Activated T-cell treated with anti-CD3 and anti-CD28 coated beads for 24 hours (primary cell): ENCODE data around the gene RAD51B.
"Not testable (repeated sequence)": the region's sequence is repeated elsewhere in the genome, so short reads cannot be mapped to it uniquely, and the experiment has no call there.

Experiments used
- DNase-seq: peaks from one replicate; pipeline ENCODE4 v3.0.0-alpha.2; 2020; ENCODE audit warnings: low read depth

The RAD51B gene

DNA sequence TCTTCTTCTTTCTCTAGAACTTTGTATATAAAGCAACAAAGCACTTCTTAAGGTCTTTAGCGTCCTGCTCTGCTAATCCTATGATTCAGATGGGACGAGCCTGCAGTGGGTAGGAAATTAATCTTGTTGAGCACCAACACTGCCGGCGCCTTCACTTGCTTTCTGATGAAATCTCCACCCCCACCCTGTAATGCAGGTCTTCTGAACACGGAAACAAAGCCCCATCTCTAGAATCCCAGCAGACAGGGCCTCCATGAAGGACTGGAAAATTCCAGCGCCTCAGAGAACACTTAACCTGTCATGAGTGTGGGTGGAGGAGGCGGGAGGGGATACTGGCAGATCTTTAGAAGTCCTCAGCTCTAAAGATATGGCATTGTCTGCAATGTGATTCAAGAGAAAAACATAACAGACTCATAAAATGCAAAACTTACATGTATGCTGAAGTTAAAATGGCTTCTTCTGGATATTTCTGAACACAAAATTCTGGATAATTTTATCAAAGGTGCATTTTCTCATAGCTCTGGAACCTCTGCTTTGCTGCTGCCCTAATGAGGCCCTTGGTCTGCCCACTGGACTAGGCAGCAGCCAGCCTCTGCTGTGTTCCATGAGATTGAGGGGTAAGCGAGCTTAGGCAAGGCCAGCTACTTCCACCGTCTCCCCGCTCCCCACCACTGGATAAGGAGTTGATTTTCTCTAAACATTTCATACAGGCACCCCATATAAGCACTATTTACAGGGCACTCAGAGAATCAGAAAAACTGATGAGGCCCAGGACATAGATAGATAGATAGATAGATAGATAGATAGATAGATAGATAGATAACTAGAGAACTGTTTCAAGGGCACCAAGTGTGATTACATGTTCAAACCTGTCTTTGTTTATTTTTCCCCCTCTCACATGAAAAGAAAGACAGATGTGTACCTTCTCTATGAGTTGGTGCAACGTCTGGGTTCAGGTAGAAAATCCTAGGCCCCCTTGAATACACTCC, 930.2 kb downstream of the RAD51B start:
- no peak for DNase-seq

DNA sequence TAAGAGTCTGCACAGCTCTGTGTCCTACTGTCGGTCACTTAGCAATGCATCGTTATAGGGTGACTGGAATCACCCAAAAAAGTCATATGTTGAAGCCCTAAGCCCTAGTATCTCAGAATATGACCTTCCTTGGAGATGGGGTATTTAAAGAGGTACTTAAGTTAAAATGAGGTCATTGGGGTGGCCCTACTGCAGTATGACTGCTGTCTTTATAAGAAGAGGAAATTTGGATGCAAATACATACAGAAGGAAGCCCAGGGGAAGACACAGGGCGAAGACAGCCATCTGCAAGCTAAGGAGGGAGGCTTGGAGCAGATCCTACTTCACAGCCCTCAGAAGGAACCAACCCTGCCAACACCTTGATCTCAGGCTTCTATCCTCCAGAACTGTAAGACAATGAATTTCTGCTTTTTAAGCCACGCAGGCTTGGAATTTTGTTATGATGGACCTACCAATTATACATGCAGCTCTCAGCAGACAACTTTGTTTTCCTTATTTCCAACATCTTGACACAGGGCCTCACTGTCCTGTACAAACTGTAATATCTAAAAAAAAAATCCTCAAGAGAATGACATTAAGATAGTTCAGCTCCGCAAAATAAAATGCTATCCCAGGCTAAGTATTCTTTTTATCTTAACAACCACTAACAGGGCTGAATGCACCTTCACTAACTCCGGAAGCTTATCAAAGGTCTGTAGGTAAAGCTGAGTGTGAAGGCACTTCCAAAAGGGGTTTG, 932.9 kb downstream of the RAD51B start:
- no peak for DNase-seq

DNA sequence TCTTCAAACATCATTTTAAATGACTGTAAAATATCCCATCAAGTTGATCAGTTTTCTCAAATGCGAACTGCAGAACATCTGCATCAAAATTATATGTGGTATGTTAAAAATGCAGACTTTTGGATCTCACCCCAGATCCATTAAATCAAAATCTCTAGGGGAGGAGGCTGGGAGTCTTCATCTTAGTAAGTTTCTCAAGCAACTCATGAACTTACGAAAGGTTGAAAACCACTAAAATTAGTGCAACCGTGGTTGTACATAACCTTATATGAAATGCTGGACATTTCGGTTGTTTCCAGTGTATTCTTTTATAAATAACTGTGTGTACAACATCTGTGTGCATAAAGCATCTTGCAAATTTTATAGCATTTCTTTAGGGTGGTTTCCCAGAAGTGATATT, 934.1 kb downstream of the RAD51B start:
- DNase-seq = no peak

DNA sequence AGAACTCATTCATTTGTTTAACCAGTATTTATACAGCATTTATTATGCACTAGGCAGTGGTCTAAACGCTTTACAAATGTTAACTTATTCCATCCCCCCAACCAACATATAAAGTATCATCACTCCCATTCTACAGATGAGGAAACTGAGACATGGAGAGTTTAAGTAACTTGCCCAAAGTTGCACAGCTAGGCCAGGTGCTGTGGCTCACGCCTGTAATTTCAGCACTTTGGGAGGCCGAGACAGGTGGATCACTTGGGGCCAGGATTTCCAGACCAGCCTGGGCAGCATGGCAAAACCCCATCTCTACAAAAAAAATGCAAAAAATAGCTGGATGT, 935.4 kb downstream of the RAD51B start:
- no peak for DNase-seq

DNA sequence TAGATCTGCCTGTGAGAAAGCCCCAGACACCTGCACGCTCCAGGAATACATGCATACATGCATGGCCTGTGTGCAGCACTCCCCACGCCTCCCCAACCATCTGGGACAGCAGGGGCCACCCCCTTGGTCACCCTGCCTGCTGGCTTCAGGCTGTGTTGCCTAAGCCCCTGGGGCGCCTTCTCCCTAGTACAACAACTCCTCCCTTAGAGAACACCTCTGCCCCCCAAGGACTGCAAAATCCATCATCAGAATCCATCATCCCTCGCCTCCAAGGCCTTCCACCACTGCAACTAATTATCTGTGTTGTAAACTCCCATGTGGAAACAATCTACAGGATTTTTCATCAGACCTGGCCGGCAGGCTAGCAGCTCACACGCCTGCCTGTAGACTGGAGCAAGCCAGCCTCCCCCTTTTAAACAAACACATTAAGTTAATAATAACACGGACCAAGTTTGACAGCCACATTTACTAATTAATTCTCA, 936.5 kb downstream of the RAD51B start:
- no peak for DNase-seq

DNA sequence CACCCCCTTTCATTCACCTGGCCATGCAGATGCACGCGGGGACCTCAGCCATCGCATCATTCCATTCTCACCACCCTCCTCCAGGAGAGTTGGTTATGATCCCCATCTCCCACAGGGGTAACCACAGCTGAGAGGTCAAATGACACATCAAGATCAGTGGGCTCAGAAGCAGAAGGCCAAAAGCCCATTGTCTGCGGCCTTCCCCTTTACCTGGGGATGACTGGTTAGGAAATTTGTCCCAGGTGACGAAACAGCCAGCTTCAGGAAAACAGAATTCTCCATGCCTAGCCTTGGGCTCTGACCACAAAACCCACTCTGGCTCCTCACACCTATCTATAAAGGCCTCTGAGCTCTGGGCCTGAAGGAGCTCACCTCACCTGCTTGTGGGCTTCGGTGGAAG, 937.2 kb downstream of the RAD51B start:
- no peak for DNase-seq

DNA sequence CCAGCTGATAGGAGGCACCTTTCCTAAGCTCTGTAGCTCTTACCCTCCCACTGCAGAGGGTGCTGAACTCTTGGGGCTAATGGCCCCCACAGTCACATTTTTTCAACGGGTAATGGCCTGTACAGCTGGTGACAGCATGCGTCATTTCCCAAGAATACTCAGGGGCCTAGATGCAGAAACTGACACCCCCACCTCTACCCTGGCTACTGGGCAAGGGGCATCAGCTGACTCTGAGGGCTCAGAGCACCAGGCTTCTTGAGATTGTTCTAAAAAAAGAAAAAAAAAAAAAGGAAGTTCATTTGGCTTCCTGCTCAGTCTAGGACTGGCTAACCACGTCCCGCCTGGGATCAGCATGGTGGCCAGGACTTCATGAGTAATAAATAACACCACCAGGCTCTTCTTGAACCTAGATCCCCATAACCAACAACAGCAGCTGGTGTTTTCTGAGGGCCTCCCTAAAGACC, 938.1 kb downstream of the RAD51B start:
- no peak for DNase-seq

DNA sequence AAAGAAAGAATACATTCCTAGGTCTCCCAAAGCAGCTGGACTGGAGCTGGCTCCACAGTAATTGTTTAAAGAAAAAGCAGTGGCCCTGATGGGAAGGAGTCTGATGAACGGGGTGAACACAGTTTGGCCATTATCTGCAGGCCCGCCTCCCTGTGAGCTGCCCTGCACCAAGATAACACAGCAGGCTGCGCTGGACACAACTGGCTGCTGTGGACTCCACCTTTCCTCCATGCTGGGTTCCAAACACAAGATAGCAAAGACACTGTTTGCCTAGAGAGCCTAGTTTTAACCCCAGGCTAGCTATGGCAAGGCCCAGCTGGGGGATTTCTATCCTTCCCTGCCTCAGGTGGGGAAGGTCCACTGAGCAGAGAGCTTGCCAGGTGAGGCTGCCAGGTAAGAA, 938.7 kb downstream of the RAD51B start:
- no peak for DNase-seq

DNA sequence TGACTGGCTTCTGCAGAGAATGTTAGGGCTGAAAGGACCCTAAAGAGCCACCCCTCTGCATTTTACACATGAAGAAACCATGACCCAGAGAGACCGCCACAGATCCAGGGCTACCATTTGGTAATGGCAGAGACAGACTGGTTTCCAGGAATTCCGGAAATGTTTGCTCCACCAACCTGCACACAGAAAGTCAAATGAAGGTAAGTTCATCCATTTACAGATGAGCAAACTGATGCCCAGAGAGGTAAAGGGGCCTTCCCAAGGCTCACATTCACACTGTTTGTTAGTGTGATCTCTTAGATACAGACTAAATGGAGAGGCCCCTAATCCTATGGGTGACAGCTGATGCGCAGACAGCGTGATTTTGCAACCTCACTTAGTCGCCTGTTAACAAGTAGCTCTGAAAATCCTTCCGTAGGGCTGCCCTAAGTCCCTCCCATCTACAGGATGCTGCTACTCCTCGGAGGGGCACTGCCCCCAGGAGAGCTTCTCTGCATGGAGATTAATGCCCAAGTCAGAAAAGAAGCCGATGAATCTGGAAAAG, 939.5 kb downstream of the RAD51B start:
- DNase-seq = no peak

DNA sequence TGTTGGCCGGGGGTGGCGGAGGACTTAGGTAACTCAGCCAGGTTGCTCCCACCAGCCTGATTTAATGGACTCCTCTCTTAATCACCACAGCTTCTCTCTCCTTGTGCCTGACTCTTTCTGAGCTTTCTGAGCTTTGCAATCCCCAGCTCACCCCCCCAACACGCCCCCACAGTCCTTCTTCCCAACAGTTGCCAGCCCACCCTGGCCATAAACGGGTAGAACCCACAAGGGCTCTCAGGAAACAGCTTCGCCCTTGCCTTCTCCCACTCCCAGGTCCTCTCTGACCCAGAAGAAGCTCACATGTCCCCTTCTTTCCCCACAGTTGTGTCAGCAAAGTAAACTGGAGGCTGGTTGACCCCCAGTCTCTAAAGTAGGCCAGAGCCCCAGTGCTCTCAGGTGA, 940.4 kb downstream of the RAD51B start:
- DNase-seq = no peak

DNA sequence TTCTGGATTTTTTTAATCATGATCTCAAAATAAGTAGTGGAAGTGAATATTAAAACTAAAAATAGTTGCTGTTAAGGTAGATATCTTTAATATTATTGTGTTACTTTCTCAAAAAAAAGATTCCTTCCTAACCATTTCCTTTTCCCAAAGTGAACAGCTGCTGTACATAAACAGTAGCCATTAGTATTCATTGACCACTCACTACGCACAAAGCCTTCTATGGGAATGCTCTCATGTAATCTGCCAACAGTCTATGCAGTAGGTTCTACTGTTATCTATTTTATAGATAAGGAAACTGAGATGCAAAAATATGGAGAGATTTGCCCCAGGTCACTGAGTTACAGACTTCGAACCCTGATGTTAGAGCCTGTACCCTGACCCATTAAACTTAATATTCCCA, 941.2 kb downstream of the RAD51B start:
- DNase-seq = no peak

DNA sequence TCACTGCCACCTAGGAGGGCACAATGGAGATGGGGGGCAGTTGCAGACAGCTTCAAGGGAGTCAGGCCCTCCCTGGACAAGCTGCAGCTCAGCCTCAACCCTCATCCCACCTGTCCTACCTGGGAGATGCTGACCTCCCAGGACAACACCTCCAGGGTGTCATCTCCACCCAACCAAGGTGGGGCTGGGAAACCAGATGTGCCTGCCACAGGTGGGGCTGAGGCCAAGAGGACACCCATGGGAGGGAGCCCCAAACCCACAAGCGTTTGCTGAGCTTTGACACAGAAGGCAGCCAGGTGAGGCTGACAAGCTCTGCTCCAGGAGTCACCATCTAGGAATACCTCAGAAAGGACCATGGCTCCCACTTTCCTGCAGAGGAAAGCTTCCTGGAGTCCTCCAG, 941.8 kb downstream of the RAD51B start:
- DNase-seq = no peak

DNA sequence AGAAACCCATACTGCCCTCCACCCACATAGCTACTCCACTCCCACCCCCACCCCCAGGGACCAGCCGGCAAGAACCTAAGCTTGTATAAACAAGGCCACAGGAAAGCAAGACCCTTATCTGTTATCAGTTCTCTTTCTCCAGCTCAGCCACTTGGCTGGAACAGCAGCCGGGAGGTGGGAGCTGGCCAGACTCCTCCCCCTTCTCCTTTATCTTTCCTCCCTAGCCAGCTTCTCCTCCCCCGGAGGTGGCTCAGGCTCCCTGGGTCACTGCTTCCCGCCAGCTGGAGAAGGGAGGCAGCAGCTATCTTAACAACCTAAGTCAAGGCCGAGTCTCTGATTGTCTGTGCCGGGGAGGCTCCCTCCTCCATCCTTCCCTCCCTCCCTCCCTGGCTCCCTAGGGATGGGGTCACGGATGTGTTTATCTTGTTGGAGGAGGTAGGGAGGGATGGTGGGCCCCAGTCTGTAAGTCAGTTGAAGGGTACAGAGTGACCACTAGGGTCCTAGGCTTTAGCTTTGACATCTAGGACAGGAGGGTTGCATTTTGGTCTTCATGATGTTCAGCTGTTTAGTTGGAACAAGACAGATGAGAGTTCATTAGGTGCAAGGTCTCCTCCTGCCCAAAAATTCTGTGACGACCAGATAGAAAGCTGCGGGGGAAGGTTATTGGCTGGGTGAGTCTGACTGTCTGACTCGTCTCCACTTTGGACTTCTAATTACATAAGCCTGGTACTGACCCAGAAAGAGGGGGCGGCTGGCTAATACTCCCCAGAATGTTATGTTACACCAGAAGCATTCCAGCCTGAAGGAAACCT, 943.6 kb downstream of the RAD51B start:
- no peak for DNase-seq

DNA sequence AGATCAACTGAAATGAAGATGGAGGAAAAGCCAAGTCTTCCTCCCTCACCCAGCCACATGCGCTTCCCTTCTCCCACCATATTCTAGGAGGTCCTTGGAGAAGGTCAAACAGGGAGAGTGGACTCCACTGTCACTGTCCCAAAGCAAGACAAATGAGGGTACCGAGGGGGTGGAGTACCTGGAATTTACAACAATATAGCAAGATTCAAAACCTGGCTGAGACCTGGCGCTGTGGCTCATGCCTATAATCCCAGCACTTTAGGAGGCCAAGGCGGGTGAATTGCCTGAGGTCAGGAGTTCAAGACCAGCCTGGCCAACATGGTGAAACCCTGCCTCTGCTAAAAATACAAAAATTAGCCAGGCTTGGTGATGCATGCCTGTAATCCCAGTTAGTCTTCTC, 944.3 kb downstream of the RAD51B start:
- DNase-seq = not testable (repeated sequence)

DNA sequence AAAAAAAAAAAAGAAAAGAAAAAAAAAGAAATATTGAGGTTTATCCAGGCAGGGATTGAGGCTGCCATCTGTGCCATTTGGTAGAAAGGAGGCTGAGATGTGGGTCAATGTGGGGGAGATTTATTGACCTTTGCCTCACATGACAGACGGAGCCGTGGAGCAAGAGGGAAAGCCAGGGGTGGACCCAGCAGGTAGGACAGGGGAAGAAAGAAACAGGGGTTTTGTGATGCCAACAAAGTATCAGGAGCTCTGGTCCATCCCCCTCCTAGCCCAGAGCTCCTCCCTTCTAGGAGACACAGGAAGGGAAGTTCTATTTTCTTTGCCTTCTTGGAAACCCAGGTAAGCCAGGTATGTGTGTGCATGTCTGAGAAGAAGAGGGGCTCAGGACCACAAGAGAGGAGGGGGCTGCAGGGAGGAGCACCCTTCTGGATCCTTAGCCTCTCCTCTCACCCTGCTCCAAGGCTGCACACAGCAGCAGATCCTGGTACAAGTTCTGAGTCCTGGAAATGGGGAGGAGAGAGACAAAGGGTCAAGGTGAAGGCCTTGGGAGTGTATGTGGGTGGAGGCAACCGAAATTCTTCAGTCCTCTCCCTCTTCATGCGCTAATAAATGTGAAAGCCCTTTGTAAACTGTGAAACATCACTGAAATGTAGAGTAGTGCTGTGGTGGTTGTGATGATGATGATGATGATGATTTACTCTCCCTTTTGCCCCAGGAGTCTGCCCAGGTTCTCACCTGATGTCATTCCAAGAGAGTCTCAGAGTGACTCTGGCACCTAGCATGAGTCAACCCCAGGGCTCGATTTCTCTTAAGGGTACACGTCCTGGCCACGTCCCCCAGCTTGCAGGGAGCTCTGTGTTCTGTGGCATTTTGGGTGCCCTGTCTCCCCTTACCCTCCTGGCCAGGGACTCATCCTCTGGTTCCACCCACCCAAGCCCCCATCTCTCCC, 947.0 kb downstream of the RAD51B start:
- no peak for DNase-seq

DNA sequence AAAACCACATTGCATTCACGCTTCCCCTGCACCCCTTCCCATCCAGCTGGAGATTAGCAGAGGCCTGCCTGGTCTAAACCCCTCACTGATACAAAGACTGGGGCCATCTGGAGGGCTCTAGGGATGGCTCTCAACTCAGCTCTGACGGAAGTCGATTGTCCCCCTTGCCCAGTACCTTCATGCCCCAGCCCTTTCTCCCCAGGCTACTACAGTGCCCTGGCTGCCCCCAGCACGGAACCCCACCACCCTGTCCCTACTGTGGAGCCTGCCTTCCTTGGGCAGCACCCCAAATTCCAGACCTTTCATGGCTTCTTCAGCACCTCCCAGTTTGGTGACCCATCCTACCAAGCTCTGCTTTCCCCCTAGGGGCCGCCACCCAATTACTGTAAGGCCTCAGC, 947.7 kb downstream of the RAD51B start:
- DNase-seq = no peak

DNA sequence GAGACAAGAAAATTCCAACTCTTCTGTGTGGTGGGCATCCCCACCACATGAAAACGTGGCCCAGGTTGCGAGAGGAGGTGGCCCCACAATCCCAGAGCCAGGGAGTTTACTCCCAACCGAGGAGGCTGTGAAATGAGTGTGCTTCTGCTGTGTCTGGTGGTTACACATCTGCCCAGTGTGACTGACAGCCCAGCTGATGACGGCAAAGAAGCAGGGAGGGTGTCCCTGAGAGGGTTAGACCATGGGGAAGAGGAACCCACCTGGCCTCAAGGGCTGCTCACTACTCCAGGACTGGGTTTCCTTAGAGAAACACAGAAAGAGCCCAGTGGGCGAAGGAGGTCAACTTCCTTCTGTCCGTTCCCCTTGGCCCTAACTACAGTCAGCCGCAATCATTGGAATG, 948.7 kb downstream of the RAD51B start:
- no peak for DNase-seq

DNA sequence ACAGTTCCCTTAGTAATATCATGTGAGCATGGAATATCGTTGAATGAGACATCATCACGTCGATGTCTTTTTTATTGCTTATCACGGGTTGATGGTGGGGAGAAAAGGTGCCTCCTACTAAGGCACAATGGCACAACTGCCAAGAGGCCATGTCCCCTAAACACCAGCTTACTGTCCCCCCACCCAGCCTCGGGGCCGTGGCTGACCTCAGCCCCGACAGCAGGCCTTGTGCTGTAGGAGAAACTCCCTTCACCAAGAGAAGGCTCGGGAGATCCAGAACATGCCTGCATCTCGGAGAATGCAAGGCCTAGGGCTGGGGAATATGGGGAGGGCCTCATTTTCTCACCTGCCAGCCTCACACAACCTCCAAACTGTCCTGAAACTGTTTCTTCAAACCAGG, 950.5 kb downstream of the RAD51B start:
- DNase-seq = no peak

DNA sequence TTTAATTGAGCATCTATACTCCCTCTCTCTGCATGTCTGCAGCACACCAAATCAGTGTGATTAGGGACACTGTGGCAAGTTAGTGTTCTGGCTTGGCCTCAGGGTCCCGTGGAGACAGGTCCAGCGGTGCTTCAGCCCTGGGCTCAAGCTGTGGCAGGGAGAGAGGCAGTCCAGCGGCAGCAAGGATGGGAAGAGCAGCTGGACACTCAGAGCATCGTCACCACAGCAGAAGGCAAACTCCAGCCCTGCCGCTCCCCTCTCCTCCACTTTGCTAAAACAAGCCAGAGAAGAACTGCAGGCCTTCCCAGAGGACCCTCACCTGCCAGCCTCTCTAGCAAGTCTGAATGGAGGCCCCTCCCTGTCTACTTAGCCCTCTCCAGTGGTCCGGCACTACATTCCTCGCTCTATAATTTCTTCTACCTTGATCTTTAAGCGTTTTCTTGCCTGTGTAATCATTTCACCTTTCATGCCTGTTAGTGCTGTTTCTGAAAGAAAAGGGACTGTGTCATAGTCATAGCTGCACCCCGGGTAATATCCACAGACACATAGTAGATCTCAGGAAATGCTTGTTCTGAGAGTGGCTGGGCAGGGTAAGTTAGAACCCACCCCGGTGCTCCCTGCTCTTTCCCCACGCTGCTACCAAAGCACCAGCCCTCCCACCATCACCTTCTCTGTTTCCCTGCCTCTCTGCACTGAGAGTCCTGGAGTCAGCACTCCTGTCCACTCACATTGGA, 951.1 kb downstream of the RAD51B start:
- DNase-seq = no peak

DNA sequence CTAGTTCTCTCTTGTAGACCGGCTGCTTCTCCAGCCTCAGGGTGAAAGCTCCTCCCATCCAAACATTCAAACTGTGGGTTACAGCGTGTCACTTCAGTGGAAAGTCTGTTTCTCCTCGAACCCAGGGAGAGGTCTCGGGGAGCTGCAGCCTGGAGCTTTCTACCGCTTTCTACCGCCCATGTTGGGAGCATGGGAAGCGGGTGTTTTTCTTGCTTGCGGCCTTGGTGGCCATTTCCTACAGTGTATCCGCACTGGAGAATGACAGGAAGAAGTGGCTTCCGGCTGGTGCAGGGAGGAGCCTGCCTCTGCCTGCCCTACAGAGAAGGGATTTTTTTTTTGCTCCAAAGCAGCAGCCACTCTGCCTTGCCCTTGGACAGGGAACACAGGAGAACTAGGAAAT, 952.1 kb downstream of the RAD51B start:
- DNase-seq = no peak
